ENCODE measurements around the gene ZFP30.

Gene ZFP30

GRCh38 chr19:37594304-37594981, 60.8 kb downstream of the ZFP30 start, which contains the start of the genes ZNF540 and ZNF571:
TSS of gene ZNF540 (plus strand) at chr19:37594876. CDS start at chr19:37598448, 3,572 bp downstream.
TSS of gene ZNF571 (minus strand) at chr19:37594792. CDS start at chr19:37586676, 8,116 bp downstream.
- peak; percentile 79 for DNase-seq (ENCODE audit: extremely low read depth, low read depth)
- no peak for TF ChIP-seq CTCF (IDR thresholded peaks at IDR 0.05; ENCODE audit: low read depth, low read length)

GRCh38 chr19:37593996-37594303, 61.3 kb downstream of the ZFP30 start:
- no peak for DNase-seq (ENCODE audit: extremely low read depth, low read depth)
- no peak for TF ChIP-seq CTCF (IDR thresholded peaks at IDR 0.05; ENCODE audit: low read depth, low read length)

GRCh38 chr19:37583340-37583739, 71.9 kb downstream of the ZFP30 start:
- TF ChIP-seq CTCF (IDR thresholded peaks at IDR 0.05; ENCODE audit: low read depth, low read length) = no peak
- no peak for DNase-seq (ENCODE audit: extremely low read depth, low read depth)

- no peak for TF ChIP-seq CTCF (IDR thresholded peaks at IDR 0.05; ENCODE audit: low read depth, low read length)
- DNase-seq (ENCODE audit: extremely low read depth, low read depth) = no peak
Observed at GRCh38 chr19:37572203-37572602, 83.1 kb downstream of the ZFP30 start.

- no peak for TF ChIP-seq CTCF (IDR thresholded peaks at IDR 0.05; ENCODE audit: low read depth, low read length)
- DNase-seq (ENCODE audit: extremely low read depth, low read depth) = no peak
Observed at GRCh38 chr19:37565370-37565669, 89.9 kb downstream of the ZFP30 start.

- no peak for DNase-seq (ENCODE audit: extremely low read depth, low read depth)
- TF ChIP-seq CTCF (IDR thresholded peaks at IDR 0.05; ENCODE audit: low read depth, low read length) = no peak
Observed at GRCh38 chr19:37564624-37565369, 90.5 kb downstream of the ZFP30 start.

All from AG09319 (cell line).